Measurements from ENCODE around the gene CBFA2T2. TPM values are rescaled to one million over a fixed set of nuclear protein-coding genes. Genes with fewer than 3 reads are reported as not detected.
"Not testable (repeated sequence)": the region's sequence is repeated elsewhere in the genome, so short reads cannot be mapped to it uniquely, and the experiment has no call there.

The CBFA2T2 gene
- total RNA-seq, 2 donors from 2014 or later: 8.3 to 10.7 TPM

DNA sequence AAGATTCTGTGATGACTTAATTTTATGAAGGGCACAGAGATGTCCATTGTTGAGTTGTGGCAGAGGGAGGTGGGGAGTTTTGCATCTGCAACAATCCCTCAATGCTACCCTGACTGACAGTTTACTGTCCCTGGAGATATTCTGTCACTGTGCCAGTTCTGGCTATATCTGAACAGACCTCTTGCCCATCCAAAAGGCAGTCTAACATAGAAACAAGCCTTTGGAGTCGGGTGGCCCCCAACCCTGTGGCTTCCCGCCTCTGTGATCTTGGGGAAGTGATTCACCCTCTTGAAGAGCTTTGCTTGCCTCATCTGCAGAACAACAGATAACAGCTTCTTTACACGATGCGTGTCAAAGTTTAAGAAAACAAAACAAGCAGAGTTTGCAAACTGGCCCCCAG is 200.1 kb downstream of the CBFA2T2 start:
- intact Hi-C loops (cut with DNase I): loop anchor here in 1 of 2 donors (5.0 kb wide), 1 partner anchor 42 kb away; the partner anchor contains the start of gene ZNF341
- no peak for DNase-seq
- ATAC-seq: peak in 1 of 2 donors; percentile 9

DNA sequence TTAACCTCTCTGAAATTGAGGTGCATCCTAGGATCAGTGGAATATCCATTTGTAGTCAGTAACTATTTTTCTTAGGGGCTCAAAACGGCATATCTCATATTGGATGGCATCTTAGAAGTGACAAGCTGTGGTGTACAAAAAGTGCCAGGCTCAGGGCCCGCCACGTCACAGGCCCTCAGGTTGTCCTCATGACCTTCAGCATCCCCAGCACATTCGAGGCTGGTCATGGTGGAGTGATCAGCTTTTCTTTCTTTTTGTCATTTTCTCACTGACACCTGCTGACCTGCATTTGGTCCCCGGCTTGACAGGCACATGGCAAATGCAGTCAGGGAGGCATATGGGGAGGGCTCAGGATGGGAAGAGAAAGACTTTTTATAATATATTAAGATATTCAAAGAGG is 203.4 kb downstream of the CBFA2T2 start:
- DNase-seq (no peak), ATAC-seq (no peak)

GRCh38 chr20:33693741-33694638 is 204.1 kb downstream of the CBFA2T2 start:
- ATAC-seq (peak; percentile 70 to 71), DNase-seq (peak; percentile 61)
- intact Hi-C loops (cut with DNase I): no loop called here

More for the DNA sequence above, 203.4 kb downstream of the CBFA2T2 start:
- intact Hi-C loops (cut with DNase I): no loop called here

GRCh38 chr20:33694639-33695012 is 204.7 kb downstream of the CBFA2T2 start:
- ATAC-seq (no peak), DNase-seq (no peak)
- intact Hi-C loops (cut with DNase I): no loop called here

DNA sequence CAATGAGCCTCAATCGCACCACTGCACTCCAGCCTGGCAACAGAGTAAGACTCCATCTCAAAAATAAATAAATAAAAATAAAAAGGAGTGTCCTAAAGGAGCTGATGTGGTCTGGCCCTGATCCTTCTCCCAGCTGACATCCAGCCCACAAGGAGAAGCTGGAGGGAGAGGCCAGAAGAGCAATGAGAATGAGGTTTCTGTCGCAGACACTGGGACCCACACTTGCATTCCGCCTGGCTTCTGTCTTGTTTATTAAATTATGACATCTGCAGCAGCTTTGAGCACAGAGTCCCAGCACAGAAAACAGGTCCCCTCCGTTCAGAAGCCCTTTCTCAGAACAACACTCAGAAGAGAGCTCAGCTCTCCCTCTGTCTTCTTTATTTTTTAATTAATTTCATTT is 206.6 kb downstream of the CBFA2T2 start:
- intact Hi-C loops (cut with DNase I): no loop called here
- ATAC-seq: no peak

DNA sequence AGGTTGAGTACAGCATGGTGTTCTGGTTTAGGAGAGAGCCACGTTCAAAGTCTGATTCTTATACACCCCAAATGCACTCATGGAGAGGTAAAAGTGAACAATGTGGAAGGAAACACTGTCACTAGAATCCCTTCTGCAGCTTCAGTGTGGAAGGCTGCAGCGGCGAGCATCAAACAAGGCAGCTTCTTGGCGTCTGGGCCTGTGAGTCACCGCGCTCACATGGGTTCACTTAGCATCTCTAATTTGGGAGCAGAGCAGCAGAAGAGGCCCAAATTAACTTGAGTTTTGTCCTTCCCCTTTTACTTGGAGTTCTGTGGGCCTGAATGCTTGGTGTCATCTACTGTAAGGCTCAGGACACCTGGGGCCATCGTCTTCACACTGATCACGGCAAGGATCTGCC is 207.2 kb downstream of the CBFA2T2 start:
- no peak for DNase-seq
- intact Hi-C loops (cut with DNase I): no loop called here
- peak; percentile 65 to 73 for ATAC-seq

More for the DNA sequence above, 206.6 kb downstream of the CBFA2T2 start:
- DNase-seq: no peak

DNA sequence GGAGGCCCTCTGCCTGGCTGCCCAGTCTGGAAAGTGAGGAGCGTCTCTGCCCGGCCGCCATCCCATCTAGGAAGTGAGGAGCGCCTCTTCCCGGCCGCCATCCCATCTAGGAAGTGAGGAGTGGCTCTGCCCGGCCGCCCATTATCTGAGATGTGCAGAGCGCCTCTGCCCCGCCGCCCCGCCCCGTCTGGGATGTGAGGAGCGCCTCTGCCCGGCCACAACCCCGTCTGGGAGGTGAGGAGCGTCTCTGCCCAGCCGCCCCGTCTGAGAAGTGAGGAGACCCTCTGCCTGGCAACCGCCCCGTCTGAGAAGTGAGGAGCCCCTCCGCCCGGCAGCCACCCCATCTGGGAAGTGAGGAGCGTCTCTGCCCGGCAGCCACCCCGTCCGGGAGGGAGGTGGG is 209.1 kb downstream of the CBFA2T2 start:
- ATAC-seq; intact Hi-C loops (cut with DNase I); DNase-seq: not testable (repeated sequence)

Other genes with a start within 250 kb of the CBFA2T2 start
- not detected for gene BPIFB1, start 206.9 kb upstream of the CBFA2T2 start, total RNA-seq
- gene CDK5RAP1, start 88.6 kb upstream of the CBFA2T2 start, total RNA-seq: 10 to 100 TPM; 19.4 to 25.0 TPM
- gene SNTA1, start 46.3 kb upstream of the CBFA2T2 start, total RNA-seq: 100 to 1,000 TPM; 134 to 148 TPM
- gene C20orf144, start 172.2 kb downstream of the CBFA2T2 start, total RNA-seq: under 1 TPM in 1 of 2 donors, not detected in 1; 0.29 TPM
- gene ACTL10, start 176.8 kb downstream of the CBFA2T2 start, total RNA-seq: under 1 TPM; 0.47 to 0.81 TPM
- 10 to 100 TPM; 47.4 to 59.9 TPM for gene NECAB3, start 184.3 kb downstream of the CBFA2T2 start, total RNA-seq
- gene E2F1, start 196.3 kb downstream of the CBFA2T2 start, total RNA-seq: 1 to 10 TPM; 1.6 to 3.7 TPM
- 10 to 100 TPM in 1 of 2 donors, 1 to 10 TPM in 1; 6.7 to 12.6 TPM for gene PXMP4, start 230.2 kb downstream of the CBFA2T2 start, total RNA-seq
- 1 to 10 TPM; 1.1 to 2.0 TPM for gene ZNF341, start 241.9 kb downstream of the CBFA2T2 start, total RNA-seq

All from left cardiac atrium (tissue), 4 donors.